HG02588 (cell line): Measurements from ENCODE around the gene DGKH.
"Not testable (repeated sequence)": the region's sequence is repeated elsewhere in the genome, so short reads cannot be mapped to it uniquely, and the experiment has no call there.

Source experiments
- ATAC-seq: cut with Tn5 transposase; IDR thresholded peaks from one replicate; pipeline ENCODE4 v1.9.1; 2021; ENCODE audit warnings: mild to moderate bottlenecking, moderate library complexity; ENCODE audit not compliant: unreplicated experiment

Gene DGKH

DNA sequence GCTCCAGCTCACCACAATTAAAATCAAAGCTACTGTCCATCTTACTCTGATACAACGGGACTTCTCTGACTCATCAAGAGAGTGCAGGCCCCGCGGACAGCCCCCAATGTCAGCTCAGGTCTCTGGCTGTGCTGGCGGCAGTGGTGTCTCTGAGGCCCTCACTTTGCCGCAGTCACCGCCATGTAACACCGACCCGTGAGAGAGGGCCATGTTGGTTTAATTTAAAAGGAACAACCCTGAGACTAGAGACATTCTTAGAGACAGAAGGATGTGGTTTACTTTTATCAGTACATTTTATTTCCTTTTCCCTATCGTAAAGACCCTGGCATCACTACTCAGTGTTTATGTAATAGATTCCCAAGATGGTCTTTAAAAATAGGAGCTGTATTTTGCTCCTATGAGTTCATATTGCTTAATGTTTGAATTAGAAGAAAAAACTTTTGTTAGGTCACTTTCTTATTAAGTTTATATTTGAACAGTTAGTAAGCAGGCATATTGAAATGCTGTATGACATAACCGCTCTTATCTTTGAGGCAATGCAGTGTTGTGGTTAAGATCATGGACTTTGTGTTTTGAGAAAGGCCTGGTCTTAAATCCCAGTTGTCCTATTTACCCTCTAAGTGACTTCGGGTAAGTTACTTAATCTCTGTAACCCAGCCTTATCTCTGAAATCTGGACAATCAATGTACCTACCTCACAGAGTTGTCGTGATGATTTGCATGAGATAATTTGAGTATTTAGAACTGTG, 23.4 kb downstream of the DGKH start:
- no peak for ATAC-seq

DNA sequence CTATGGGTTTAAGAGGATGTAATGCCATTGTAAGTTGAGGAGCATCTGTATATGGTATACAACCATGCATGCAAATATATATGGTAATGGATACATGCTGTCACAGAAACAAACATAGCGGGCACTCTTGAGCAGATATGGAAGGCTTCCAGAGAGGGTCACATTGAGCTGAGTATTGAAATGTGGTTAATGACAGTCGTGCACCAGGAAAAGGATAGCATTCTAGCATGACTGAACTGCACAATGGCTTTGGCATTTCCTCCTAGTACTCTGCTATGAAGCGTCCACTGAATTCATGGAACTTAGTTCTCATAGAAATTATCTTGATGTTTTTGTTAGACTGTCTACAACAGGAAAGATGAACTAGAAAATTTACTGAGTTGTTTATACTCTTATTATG, 25.2 kb downstream of the DGKH start:
- ATAC-seq, result no peak

DNA sequence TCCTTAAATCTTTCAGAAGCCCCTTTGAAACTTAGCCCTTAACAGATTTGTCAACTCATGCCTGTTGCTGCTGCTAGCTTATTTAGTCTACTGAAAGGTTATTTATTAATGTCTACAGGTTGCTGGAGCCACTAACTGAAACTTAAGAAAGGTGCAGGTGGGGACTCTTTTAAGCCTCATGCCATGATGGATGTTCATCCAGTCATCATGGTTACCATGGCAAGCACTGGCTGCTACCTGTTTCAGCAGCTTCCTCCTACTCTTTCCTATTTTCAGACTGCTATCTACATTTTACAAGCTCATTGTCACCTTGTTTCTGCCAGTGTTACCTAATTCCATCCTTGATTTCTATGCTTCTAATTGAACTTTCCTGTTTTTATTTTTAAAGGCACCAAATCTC, 27.1 kb downstream of the DGKH start:
- no peak for ATAC-seq

DNA sequence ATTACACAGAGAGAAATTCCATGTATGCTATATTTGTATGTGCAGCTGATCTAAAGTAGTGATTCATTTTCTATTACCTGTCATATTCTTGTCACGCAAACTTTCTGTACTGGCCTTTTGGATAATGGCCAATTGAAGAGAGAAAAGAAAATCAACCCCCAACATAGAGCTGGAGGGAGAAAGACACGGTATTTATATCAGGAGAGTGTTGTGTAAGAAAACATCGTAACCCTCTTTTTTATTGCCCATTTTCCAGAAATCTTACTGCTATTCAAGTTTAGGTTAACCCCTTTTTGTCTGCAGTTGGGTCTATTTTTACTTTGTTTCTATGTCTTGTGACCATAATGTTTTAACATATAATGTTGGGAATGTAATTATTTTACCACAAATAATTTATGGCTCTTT, 27.9 kb downstream of the DGKH start:
- no peak for ATAC-seq

DNA sequence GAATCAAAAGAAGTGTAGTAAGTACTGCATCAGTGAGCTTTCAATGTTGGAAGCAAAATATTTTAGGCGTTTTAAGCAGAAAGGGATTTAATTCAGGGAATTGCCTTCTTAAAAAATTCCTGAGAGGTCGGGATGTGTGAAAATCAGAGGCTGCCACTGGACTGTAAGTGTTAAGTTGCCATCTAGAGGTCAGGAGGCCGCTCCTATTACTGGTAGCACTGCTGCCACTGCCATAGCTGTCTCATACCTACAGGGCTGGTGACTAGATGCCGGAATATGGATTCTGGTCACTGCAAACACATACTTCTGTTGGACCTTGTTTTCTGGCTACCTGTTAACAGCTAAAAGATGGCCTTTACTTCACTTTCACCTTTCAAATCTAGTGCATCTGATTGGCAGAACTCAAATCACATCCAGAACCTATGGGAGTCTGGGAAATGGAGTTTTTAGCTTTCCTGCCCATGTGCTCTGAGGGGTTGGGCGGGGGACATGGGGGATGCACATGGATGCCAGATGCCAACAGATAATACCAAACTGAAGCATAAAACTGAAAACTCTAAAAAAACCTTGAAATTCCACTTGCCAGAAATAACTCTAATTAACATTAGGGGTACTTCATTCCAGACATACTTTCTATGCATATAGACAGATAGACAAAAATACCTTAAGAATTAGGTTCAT, 29.8 kb downstream of the DGKH start:
- ATAC-seq, result no peak

DNA sequence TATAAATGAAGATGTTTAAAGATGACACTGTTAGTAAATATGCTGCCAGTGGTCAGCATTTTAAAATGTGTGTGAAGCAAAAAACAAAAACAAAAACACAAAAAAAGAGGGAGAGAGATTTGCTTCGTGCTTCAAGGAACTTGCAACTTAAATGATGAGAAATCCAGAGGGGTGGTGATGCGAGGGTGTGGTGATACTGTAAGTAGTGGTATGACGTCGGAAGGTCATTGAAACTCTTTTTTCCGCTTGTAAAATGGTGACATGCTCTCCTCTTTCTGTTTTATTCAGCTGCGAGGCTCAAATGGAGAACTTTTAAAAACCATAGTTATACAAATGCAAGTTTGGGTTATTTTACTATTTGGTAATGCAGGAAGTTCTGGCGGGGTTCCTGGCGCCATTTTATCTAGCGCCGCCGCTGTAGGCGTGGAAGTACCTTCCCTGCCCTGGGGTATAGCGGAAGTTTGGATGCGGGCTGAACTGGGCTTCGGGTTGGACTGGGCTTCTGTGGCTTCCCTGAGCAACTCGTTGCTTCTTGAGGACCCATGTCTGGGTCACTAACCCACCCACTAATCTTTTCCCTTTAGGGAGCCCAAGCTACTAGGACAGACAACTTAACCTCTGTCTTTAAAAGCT, 34.8 kb downstream of the DGKH start:
- no peak for ATAC-seq

DNA sequence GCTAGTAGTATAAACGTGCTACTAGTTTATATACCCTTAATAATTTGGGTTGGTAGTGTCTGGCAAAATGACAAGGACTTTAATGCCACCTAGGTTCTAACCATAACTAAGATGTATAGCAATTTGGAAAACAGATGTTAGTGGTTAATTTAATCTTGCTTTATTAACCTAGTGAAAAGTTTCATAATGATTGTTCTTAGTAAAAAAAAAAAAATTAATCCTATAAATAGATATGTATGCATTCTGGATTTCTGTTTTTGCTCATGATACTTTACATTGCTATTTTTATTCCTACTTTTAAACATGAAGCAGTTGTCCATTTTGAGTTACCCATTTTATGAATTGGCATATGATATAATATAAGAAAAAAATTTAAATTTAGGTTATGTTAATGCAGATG, 36.3 kb downstream of the DGKH start:
- ATAC-seq, result no peak

DNA sequence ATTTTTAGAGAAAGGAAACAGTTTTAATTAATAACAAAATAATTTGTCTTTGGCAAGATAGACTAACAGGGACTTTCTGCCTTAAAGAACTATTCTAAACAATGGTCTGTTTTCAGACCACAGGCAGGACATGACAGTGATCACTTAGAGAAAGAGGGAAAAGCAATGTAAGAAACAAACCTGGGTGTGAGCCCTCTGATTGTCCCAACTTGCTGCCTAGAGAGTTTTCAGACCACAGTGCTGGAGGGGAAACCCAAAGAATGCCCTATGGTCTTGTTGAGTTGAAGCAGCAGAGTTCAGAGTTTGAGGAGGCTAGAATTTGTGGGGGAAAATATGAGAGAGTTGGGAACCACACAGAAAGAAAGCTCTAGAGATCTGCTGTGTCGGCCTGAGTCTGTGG, 38.1 kb downstream of the DGKH start:
- ATAC-seq, result no peak

DNA sequence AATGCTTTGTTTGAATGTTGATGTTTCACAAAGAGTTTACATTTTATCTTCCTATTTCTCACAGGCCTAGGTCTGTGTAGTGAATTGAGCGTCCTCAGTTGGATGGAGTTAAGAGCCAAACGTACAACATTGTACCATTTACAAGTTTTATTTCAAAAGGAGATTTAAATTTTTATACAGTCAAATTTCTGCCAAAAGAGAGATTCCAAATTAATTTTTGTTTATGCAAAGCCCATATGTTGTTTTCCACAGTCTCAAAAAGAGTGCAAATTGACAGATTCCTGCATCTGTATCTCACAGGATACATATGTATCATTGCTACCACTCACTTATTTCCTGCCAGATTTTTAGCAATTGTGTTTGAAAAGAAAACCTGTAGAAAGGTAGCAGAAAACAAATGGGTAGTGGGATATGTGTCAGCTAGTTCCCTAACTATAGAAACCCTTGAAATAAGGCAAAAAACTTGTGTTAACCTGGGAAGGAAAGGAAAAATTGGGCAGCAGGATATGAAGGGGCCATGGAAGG, 46.1 kb downstream of the DGKH start:
- no peak for ATAC-seq

DNA sequence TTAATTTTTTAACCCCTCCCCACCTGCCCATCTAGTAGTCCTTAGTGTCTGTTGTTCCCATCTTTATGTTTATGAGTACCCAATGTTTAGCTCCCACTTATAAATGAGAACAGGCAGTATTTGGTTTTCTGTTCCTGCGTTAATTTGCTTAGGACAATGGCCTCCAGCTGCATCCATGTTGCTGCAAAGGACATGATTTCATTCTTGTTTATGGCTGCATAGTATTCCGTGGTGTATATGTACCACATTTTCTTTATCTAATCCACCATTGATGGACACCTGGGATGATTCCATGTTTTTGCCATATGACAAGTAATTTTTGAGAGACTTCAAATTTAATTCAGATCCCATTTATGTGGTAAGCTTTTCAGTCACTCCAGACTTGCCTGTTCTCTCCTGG, 47.8 kb downstream of the DGKH start:
- ATAC-seq, result not testable (repeated sequence)

DNA sequence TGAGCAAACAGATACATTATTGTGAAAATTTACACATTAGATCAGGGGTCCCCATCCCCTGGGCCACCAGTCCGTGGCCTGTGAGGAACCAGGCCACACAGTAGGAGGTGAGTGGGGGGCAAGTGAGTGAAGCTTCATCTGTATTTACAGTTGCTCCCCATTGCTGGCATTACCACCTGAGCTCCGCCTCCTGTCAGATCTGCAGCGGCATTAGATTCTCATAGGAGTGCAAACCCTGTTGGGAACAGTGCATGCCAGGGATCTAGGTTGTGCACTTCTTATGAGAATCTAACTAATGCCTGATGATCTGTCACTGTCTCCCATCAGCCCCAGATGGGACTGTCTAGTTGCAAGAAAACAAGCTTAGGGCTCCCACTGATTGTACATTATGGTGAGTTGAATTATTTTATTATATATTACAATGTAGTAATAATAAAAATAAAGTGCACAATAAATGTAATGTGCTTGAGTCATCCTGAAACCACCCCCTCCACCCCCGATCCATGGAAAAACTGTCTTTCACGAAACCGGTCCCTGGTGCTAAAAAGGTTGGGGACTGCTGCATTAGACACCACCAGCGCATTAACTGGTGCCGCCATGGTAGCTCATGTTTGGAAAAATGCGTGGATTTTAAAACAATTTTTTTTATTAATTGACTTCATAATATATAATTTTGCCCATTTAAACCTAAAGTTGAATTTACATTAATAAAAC, 51.7 kb downstream of the DGKH start:
- ATAC-seq, result no peak

DNA sequence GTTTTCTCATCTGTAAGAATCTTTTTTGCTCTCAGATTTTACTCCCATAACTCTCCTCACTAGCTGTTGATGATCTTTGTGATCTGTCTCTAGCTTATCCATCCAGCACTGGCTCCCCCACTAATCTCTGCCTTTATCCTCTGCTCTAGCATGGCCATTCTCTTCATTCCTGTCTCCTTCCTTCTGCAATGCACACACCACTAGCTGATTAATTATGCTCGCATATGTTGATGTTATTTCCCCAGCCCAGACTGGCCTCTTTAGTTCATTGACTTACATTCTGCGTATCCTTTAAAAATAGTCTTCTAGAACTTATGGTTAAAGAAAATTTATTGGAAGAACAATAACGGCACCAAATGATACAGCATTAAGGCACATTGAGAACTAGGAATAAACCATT, 52.5 kb downstream of the DGKH start:
- ATAC-seq, result no peak

DNA sequence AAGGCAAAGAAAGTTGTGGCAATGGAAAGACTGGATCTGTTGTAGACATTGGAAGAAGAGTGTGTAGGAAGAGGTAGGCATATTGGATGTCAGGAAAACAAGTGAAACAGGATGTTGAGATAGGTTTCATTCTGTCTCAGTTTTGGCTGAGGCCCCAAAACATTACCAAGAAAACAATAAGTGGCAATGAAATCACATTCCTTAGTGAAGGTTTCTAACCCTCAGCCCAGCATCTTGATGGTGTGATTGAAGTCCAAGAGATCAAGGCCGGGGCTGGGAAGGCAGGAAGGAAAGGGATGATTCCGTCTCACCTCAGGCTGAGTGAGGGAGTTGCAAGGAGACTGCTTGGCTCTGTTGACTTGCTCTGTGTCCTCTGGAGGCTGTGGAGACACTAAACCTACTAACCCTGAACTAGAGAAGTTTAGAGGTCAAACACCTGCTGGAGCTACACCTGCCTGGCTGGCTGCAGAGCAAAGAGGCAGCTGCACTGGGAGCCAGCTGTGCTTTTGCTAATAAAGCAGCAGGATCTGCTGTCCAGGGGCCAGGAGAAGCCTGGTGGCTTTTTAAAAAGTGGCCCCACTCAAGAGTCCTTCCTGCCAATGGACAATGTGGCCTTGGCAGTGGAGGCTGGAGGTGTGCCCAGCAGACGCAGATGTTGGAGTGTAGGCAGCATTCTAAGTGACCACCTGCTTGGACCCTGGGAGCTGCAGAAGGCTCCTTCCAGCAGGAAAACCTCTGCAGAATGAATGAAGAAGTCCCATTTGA, 53.6 kb downstream of the DGKH start:
- no peak for ATAC-seq

DNA sequence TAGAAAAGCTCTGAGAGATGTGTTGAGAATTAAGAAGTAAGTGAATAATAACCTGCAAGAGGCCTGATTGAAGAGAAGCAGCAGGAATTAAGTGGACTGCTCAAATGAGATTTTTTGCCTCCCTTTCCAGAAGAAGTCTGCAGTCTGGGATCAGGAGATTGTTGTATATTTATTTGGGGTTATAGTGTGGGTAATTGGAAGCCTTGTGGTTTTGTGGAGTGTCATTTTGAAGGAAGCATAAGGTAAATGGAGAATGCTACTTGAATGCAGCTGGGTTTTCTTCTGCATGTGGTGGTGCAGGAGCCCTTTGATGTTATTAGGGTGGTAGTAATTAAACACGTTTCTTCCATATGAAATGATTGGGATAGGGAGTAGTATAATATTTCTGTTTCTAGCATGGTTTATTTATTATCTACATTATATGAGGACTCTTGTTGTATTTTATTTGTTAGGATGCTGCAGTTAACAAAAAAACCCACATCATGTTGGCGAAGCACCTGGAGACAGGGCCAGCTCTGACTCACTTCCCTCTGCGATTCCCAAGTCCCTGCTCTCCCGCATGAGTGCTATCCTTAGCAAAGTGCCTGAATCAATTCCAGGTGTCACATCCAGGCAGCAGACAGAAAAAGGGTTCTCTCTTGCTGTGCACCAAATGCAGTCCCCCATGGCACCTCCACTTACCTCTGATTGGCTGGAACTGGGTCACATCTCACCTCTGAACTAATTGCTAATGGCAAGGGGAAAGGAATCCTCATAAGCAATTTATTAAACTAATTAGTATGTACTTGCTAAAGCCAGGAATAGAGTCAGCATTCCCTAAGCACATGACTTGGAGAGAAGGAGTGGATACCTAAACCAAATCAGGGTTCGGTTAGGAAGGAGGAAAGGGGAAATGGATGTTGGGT, 54.8 kb downstream of the DGKH start:
- ATAC-seq, result no peak

DNA sequence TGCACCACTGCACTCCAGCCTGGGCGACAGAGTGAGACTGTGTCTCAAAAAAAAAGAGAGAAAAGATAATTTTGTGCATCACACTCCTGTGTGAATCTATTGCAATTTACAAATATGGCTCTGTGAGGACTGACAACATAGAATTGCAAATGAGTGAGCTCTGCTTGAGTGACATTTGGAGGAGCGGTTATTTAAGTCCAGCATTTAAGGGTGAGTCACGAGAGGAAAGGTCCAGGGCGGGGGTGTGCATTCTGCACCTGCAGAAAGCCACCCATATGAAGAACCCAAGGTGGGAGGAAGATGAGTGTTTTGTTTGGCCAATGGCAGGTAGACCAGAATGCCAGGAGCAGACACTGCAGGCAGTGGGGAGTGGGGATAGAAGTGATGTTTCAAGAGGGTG, 58.5 kb downstream of the DGKH start:
- ATAC-seq, result no peak

DNA sequence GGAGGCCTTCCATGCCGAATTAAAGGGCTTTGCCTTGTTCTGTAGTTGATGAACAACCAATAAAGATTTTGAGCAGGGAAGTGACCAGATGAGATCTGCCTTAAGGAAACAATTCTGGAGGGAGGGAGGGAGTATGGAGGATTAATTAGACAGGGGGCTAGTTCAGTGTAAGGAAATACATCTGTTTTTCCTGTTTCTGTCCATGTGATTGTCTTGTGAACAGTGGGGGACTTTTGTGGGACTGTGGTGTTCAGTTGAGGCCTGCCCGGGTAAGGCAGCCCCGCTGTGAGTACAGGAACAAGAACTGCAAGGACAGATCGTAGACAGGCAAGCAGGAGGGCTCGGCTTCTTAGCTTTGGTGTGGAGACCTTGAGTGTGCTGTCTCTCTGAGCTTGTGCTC, 59.0 kb downstream of the DGKH start:
- no peak for ATAC-seq

DNA sequence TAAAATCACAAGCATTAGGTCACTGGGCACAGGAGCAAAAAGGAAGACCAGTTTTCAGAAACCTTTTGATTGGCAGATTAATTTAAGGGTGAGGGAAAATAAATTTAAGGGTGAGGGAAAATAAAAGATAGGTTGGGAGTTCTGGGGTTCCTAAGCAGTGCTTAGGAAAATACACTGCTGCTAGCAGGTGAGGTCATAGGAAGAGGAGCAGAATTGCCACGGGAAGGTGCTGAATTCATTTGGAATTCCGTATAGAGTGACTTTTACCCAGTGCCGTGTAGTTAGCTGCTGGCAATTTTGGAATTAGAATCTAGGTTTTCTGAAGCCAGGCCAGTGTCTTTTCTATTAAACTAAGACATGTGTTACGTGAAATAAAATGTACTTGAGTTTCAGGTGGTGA, 59.8 kb downstream of the DGKH start:
- ATAC-seq, result no peak

DNA sequence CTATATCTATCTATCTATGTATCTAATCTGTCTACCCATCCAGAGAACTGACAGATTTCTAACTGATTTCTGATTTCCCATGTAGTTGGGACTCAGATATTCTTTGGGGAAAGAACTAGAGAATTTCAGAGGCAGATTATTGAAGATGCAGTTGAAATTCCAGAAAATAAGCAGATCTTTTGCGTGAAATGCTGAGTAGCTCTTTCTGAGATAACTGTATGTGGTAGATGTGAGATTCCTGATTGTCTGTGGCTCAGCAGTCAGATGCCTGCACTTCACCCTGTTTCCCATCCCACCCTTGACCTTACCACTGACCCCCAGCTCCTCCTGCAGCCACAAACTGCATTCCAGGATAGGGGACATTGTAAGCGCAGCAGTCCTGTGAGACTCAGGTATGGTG, 61.5 kb downstream of the DGKH start:
- ATAC-seq, result no peak

DNA sequence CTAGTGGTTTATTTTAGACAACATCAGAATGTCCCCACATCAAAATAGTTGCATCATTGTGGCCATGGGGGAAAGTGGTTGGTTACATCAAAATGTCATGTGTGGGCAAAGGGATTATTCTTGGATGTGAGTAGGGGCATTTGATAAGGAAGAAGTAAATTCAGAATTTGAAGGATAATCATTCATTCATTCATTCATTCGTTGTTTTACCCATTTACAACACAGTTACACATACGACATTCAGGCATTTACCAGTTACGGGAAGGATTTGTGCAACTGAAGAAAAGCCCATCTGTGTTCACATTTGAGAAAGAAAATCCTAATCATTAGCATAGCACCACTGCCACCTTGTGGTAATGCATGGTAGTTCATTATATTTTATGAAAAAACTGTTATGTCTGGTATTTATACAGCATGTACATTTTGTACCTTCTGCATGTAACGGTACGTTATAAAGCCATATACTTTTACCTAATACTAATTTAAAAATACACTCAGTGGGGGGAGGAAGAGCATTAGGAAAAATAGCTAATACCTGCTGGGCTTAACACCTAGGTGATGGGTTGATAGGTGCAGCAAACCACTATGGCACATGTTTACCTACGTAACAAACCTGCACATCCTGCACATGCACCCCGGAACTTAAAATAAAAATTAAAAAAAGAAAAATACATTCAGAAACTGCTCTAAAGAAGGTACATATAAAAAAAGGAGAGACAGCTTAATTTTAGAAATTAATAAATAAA, 62.1 kb downstream of the DGKH start:
- no peak for ATAC-seq
